ENCODE results near the gene PPP1R1C.

Gene PPP1R1C

GRCh38 chr2:182018218-182018617 is 32.6 kb downstream of the PPP1R1C start:
- Histone ChIP-seq H4K20me1 (ENCODE audit: control insufficient read depth, insufficient read depth, low read depth, low read length) (no peaks in the 10 kb centered on the region), H3F3A (ENCODE audit: control insufficient read depth, insufficient read depth) (no peaks in the 10 kb centered on the region), H3K79me2 (ENCODE audit: control insufficient read depth, low read length) (no peaks in the 10 kb centered on the region), H3K9me3 (ENCODE audit: control insufficient read depth, insufficient read depth, low read length) (peaks cover 6% of the 10 kb centered on the region; the same call in 1 of the 2 replicates), H3K36me3 (ENCODE audit: control insufficient read depth, low read length) (no peaks in the 10 kb centered on the region), H3K4me1 (ENCODE audit: control insufficient read depth, low read length) (peaks cover 21% of the 10 kb centered on the region), H3K27me3 (ENCODE audit: control insufficient read depth, low read length) (no peaks in the 10 kb centered on the region), H3K9me2 (replicated peaks; ENCODE audit: control insufficient read depth, low read length) (no peaks in the 10 kb centered on the region), H3K4me2 (ENCODE audit: low read length) (no peak overlapping the region), H3K27ac (ENCODE audit: low read depth, low read length) (no peak overlapping the region), H3K4me3 (ENCODE audit: low read length) (no peak overlapping the region)
- TF ChIP-seq CTCF (IDR thresholded peaks at IDR 0.05; ENCODE audit: low read depth, low read length, poor library complexity, severe bottlenecking): no peak
- TF ChIP-seq EZH2phosphoT487 (IDR thresholded peaks at IDR 0.05; ENCODE audit: borderline replicate concordance, low read length): no peak

- Histone ChIP-seq H4K20me1 (ENCODE audit: control insufficient read depth, insufficient read depth, low read depth, low read length) (no peaks in the 10 kb centered on the region), H3K36me3 (ENCODE audit: control insufficient read depth, low read length) (no peaks in the 10 kb centered on the region), H3K79me2 (ENCODE audit: control insufficient read depth, low read length) (no peaks in the 10 kb centered on the region), H3F3A (ENCODE audit: control insufficient read depth, insufficient read depth) (no peaks in the 10 kb centered on the region), H3K4me1 (ENCODE audit: control insufficient read depth, low read length) (peaks cover 21% of the 10 kb centered on the region), H3K9me3 (ENCODE audit: control insufficient read depth, insufficient read depth, low read length) (peaks cover 3% of the 10 kb centered on the region; the same call in 1 of the 2 replicates), H3K27me3 (ENCODE audit: control insufficient read depth, low read length) (no peaks in the 10 kb centered on the region), H3K9me2 (replicated peaks; ENCODE audit: control insufficient read depth, low read length) (no peaks in the 10 kb centered on the region), H3K4me3 (ENCODE audit: low read length) (no peak overlapping the region; the same call in 1 of the 2 replicates), H3K4me2 (ENCODE audit: low read length) (peak overlapping the region; percentile 55; the same call in 1 of the 2 replicates), H3K27ac (ENCODE audit: low read depth, low read length) (no peak overlapping the region)
- TF ChIP-seq EZH2phosphoT487 (IDR thresholded peaks at IDR 0.05; ENCODE audit: borderline replicate concordance, low read length): no peak
- TF ChIP-seq CTCF (IDR thresholded peaks at IDR 0.05; ENCODE audit: low read depth, low read length, poor library complexity, severe bottlenecking): no peak
Observed at GRCh38 chr2:182019731-182020130, 34.1 kb downstream of the PPP1R1C start.

GRCh38 chr2:182020286-182021070 is 34.8 kb downstream of the PPP1R1C start:
- H3K4me3 ChIP-seq (ENCODE audit: low read length): peak overlapping the region; percentile 32; the same call in 1 of the 2 replicates
- TF ChIP-seq CTCF (IDR thresholded peaks at IDR 0.05; ENCODE audit: low read depth, low read length, poor library complexity, severe bottlenecking) (no peak), EZH2phosphoT487 (IDR thresholded peaks at IDR 0.05; ENCODE audit: borderline replicate concordance, low read length) (no peak)
- no peaks in the 10 kb centered on the region for H3K9me2 ChIP-seq (replicated peaks; ENCODE audit: control insufficient read depth, low read length)
- H3K9me3 ChIP-seq (ENCODE audit: control insufficient read depth, insufficient read depth, low read length): peaks cover 3% of the 10 kb centered on the region; the same call in 1 of the 2 replicates
- H4K20me1 ChIP-seq (ENCODE audit: control insufficient read depth, insufficient read depth, low read depth, low read length): no peaks in the 10 kb centered on the region
- H3F3A ChIP-seq (ENCODE audit: control insufficient read depth, insufficient read depth): no peaks in the 10 kb centered on the region
- H3K79me2 ChIP-seq (ENCODE audit: control insufficient read depth, low read length): no peaks in the 10 kb centered on the region
- H3K27me3 ChIP-seq (ENCODE audit: control insufficient read depth, low read length): no peaks in the 10 kb centered on the region
- peak overlapping the region; percentile 55 for H3K4me2 ChIP-seq (ENCODE audit: low read length)
- peak overlapping the region; percentile 31; the same call in 1 of the 2 replicates for H3K27ac ChIP-seq (ENCODE audit: low read depth, low read length)
- H3K4me1 ChIP-seq (ENCODE audit: control insufficient read depth, low read length): peaks cover 21% of the 10 kb centered on the region
- no peaks in the 10 kb centered on the region for H3K36me3 ChIP-seq (ENCODE audit: control insufficient read depth, low read length)
